ENCODE measurements around the gene LVRN. TPM values are rescaled to one million over a fixed set of nuclear protein-coding genes. Genes with fewer than 3 reads are reported as not detected.

Gene LVRN
- total RNA-seq, 1 experiment from 2014 or later = 1.9 TPM

- Histone ChIP-seq H3K9ac (ENCODE audit: low read length) (no peak overlapping the region), H3K79me2 (ENCODE audit: insufficient read depth, low read length) (no peaks in the 10 kb centered on the region), H3K27me3 (ENCODE audit: insufficient read depth, low read length) (no peaks in the 10 kb centered on the region), H3K27ac (ENCODE audit: low read depth, low read length) (no peak overlapping the region), H3K4me3 (replicated peaks in 1 of 2; ENCODE audit: low read depth in 1 of 2, low read length in 2 of 2) (no peak overlapping the region), H3K9me3 (ENCODE audit: control insufficient read depth in 1 of 2, insufficient read depth in 1 of 2, low read depth in 1 of 2, low read length in 2 of 2) (no peaks in the 10 kb centered on the region), H4K20me1 (ENCODE audit: insufficient read depth) (no peaks in the 10 kb centered on the region), H3K9me2 (ENCODE audit: insufficient read depth) (no peaks in the 10 kb centered on the region), H3K36me3 (ENCODE audit: control insufficient read depth in 1 of 2, insufficient read depth in 2 of 2, low read length in 2 of 2) (no peaks in the 10 kb centered on the region), H2AFZ (ENCODE audit: low read depth, low read length, poor library complexity, severe bottlenecking) (no peak overlapping the region), H3K4me1 (ENCODE audit: control insufficient read depth in 1 of 2, insufficient read depth in 2 of 2, low read length in 2 of 2) (peaks cover 8 to 38% of the 10 kb centered on the region in 2 experiments), H3K4me2 (ENCODE audit: low read length) (peak overlapping the region; percentile 18; the same call in 1 of the 2 replicates)
- 0 out of 2 replicates have a peak, but pooled peaks have one; percentile 31 for TF ChIP-seq SP1 (IDR thresholded peaks at IDR 0.05; ENCODE audit: low read depth)
- no peak for TF ChIP-seq ATF3 (IDR thresholded peaks at IDR 0.05)
- TF ChIP-seq ELF1 (IDR thresholded peaks at IDR 0.05; ENCODE audit: borderline replicate concordance, low read depth) = no peak
- DNase-seq (ENCODE audit: low read depth, low spot score) (no peak), ATAC-seq (no peak)
- CTCF ChIA-PET = no interaction called here
- BruUV-seq (replicated peaks) = no TSS peak
- POLR2A ChIA-PET = no interaction called here
- intact Hi-C loops (cut with micrococcal nuclease) = no loop called here
- RAD21 ChIA-PET (ENCODE audit: low non-redundant PET in 1 of 2, low total read pairs in 2 of 2, uncharacterized antibody in 2 of 2, unreplicated experiment in 2 of 2) = no interaction called here
Measured at GRCh38 chr5:115949096-115949495, 13.2 kb upstream of the LVRN start.

- Histone ChIP-seq H3K79me2 (ENCODE audit: insufficient read depth, low read length) (no peaks in the 10 kb centered on the region), H3K27ac (ENCODE audit: low read depth, low read length) (no peak overlapping the region), H3K4me3 (replicated peaks in 1 of 2; ENCODE audit: low read depth in 1 of 2, low read length in 2 of 2) (no peak overlapping the region), H3K4me2 (ENCODE audit: low read length) (no peak overlapping the region), H3K4me1 (ENCODE audit: control insufficient read depth in 1 of 2, insufficient read depth in 2 of 2, low read length in 2 of 2) (peaks cover 8 to 28% of the 10 kb centered on the region in 2 experiments), H2AFZ (ENCODE audit: low read depth, low read length, poor library complexity, severe bottlenecking) (no peak overlapping the region), H3K9ac (ENCODE audit: low read length) (no peak overlapping the region), H3K27me3 (ENCODE audit: insufficient read depth, low read length) (no peaks in the 10 kb centered on the region), H4K20me1 (ENCODE audit: insufficient read depth) (no peaks in the 10 kb centered on the region), H3K36me3 (ENCODE audit: control insufficient read depth in 1 of 2, insufficient read depth in 2 of 2, low read length in 2 of 2) (no peaks in the 10 kb centered on the region), H3K9me3 (ENCODE audit: control insufficient read depth in 1 of 2, insufficient read depth in 1 of 2, low read depth in 1 of 2, low read length in 2 of 2) (no peaks in the 10 kb centered on the region), H3K9me2 (ENCODE audit: insufficient read depth) (no peaks in the 10 kb centered on the region)
- RAD21 ChIA-PET (ENCODE audit: low non-redundant PET in 1 of 2, low total read pairs in 2 of 2, uncharacterized antibody in 2 of 2, unreplicated experiment in 2 of 2) = no interaction called here
- no peak for ATAC-seq
- BruUV-seq (replicated peaks) = no TSS peak
- POLR2A ChIA-PET = no interaction called here
- CTCF ChIA-PET = no interaction called here
- intact Hi-C loops (cut with micrococcal nuclease) = no loop called here
- no peak for DNase-seq (ENCODE audit: low read depth, low spot score)
- TF ChIP-seq SRF (IDR thresholded peaks at IDR 0.05; ENCODE audit: low read depth) = no peak
- no peak for TF ChIP-seq RAD21 (IDR thresholded peaks at IDR 0.05; ENCODE audit: low read depth)
- TF ChIP-seq REST (IDR thresholded peaks at IDR 0.05; ENCODE audit: low read depth) = no peak
- no peak for TF ChIP-seq ZBTB33 (IDR thresholded peaks at IDR 0.05; ENCODE audit: extremely low read depth, insufficient replicate concordance, low read length)
- TF ChIP-seq SIN3A (IDR thresholded peaks at IDR 0.05; ENCODE audit: low read depth) = no peak
- no peak for TF ChIP-seq TCF7L2 (IDR thresholded peaks at IDR 0.05; ENCODE audit: borderline replicate concordance, extremely low read depth, insufficient read depth, insufficient read length)
- no peak for TF ChIP-seq ELF1 (IDR thresholded peaks at IDR 0.05; ENCODE audit: borderline replicate concordance, low read depth)
- TF ChIP-seq POLR2AphosphoS5 (IDR thresholded peaks at IDR 0.05; ENCODE audit: low read depth, low read length) = no peak
- no peak for TF ChIP-seq ZFX (IDR thresholded peaks at IDR 0.05)
- TF ChIP-seq ZNF274 (IDR thresholded peaks at IDR 0.05; ENCODE audit: low read depth, low read length) = no peak
- no peak for TF ChIP-seq CTCF (IDR thresholded peaks at IDR 0.05 in 2 of 3, conservative IDR thresholded peaks at IDR 0.05 in 1 of 3; ENCODE audit: borderline replicate concordance in 1 of 3, insufficient read depth in 1 of 3, low read depth in 2 of 3, low read length in 2 of 3)
Measured at GRCh38 chr5:115952588-115952987, 9.7 kb upstream of the LVRN start.

Data from HCT116 (cell line).